Measurements from ENCODE around the gene HES4.

The HES4 gene

GRCh38 chr1:1004780-1005697 is 5.1 kb upstream of the HES4 start:
- CTCF ChIA-PET: interaction anchor here (0.6 to 1.7 kb wide), 2 partner anchors 21 to 25 kb away, joined by 3 to 5 read pairs; no protein-coding TSS in a partner anchor
- peak; percentile 37 for DNase-seq
- H3K9me3 Mint-ChIP-seq: no peaks in the 10 kb centered on the region
- H3K27me3 Mint-ChIP-seq: peaks cover 89% of the 10 kb centered on the region
- peaks cover 17% of the 10 kb centered on the region for H3K4me1 Mint-ChIP-seq
- no peak overlapping the region for H3K27ac Mint-ChIP-seq
- H3K36me3 Mint-ChIP-seq: no peaks in the 10 kb centered on the region
- H3K4me3 Mint-ChIP-seq: no peak overlapping the region

GRCh38 chr1:1004420-1004779 is 4.5 kb upstream of the HES4 start:
- Mint-ChIP-seq H3K27me3 (peaks cover 90% of the 10 kb centered on the region), H3K9me3 (no peaks in the 10 kb centered on the region), H3K36me3 (no peaks in the 10 kb centered on the region), H3K27ac (no peak overlapping the region), H3K4me3 (no peak overlapping the region), H3K4me1 (peaks cover 17% of the 10 kb centered on the region)
- CTCF ChIA-PET: interaction anchor here (0.6 kb wide), 1 partner anchor 24 kb away, joined by 3 read pairs; no protein-coding TSS in a partner anchor
- peak; percentile 19 for DNase-seq

GRCh38 chr1:1003618-1004419 is 3.9 kb upstream of the HES4 start:
- peaks cover 90% of the 10 kb centered on the region for H3K27me3 Mint-ChIP-seq

GRCh38 chr1:1001057-1001783 is 1.3 kb upstream of the HES4 start:
- Mint-ChIP-seq H3K36me3 (no peaks in the 10 kb centered on the region), H3K27ac (no peak overlapping the region), H3K9me3 (no peaks in the 10 kb centered on the region), H3K4me1 (peaks cover 17% of the 10 kb centered on the region), H3K4me3 (peak overlapping the region; percentile 51), H3K27me3 (peaks cover 94% of the 10 kb centered on the region)
- no peak for DNase-seq
- CTCF ChIA-PET: interaction anchor here (0.8 to 2.0 kb wide), 6 partner anchors 9 to 304 kb away, joined by 3 to 12 read pairs (median 4); partner anchors contain the start of gene ISG15

More at GRCh38 chr1:1003618-1004419, 3.9 kb upstream of the HES4 start:
- CTCF ChIA-PET: interaction anchor here (1.0 to 2.1 kb wide), 2 partner anchors 10 to 20 kb away, joined by 3 to 13 read pairs; partner anchors contain the start of gene ISG15
- Mint-ChIP-seq H3K36me3 (no peaks in the 10 kb centered on the region), H3K9me3 (no peaks in the 10 kb centered on the region), H3K4me3 (no peak overlapping the region), H3K27ac (no peak overlapping the region), H3K4me1 (peaks cover 17% of the 10 kb centered on the region)
- peak; percentile 15 for DNase-seq

- Mint-ChIP-seq H3K27ac (peak overlapping the region; percentile 45), H3K4me3 (peak overlapping the region; percentile 51), H3K9me3 (no peaks in the 10 kb centered on the region), H3K27me3 (peaks cover 94% of the 10 kb centered on the region), H3K36me3 (no peaks in the 10 kb centered on the region), H3K4me1 (peaks cover 21% of the 10 kb centered on the region)
- DNase-seq: peak; percentile 68
- CTCF ChIA-PET: interaction anchor here (1.9 to 2.0 kb wide), 3 partner anchors 9 to 19 kb away, joined by 5 to 12 read pairs (median 9); partner anchors contain the start of gene ISG15
These were observed 610 bp upstream of the HES4 start for GRCh38 chr1:1000357-1001056.

GRCh38 chr1:998995-999724 is 737 bp downstream of the HES4 start:
- H3K4me3 Mint-ChIP-seq: no peak overlapping the region
- peaks cover 11% of the 10 kb centered on the region for H3K4me1 Mint-ChIP-seq
- H3K36me3 Mint-ChIP-seq: no peaks in the 10 kb centered on the region
- no peak overlapping the region for H3K27ac Mint-ChIP-seq
- peak; percentile 40 for DNase-seq
- H3K9me3 Mint-ChIP-seq: no peaks in the 10 kb centered on the region
- peaks cover 94% of the 10 kb centered on the region for H3K27me3 Mint-ChIP-seq
- CTCF ChIA-PET: no interaction called here

GRCh38 chr1:998745-998994 is 1.2 kb downstream of the HES4 start:
- CTCF ChIA-PET: no interaction called here
- peaks cover 11% of the 10 kb centered on the region for H3K4me1 Mint-ChIP-seq
- no peak overlapping the region for H3K27ac Mint-ChIP-seq
- no peaks in the 10 kb centered on the region for H3K36me3 Mint-ChIP-seq
- H3K27me3 Mint-ChIP-seq: peaks cover 94% of the 10 kb centered on the region
- no peaks in the 10 kb centered on the region for H3K9me3 Mint-ChIP-seq
- no peak overlapping the region for H3K4me3 Mint-ChIP-seq
- no peak for DNase-seq

GRCh38 chr1:997993-998744 is 1.7 kb downstream of the HES4 start:
- peaks cover 94% of the 10 kb centered on the region for H3K27me3 Mint-ChIP-seq
- CTCF ChIA-PET: interaction anchor here (1.4 kb wide), 2 partner anchors 14 to 124 kb away, joined by 3 to 5 read pairs; no protein-coding TSS in a partner anchor
- DNase-seq: no peak
- H3K36me3 Mint-ChIP-seq: no peaks in the 10 kb centered on the region
- H3K27ac Mint-ChIP-seq: no peak overlapping the region
- H3K4me3 Mint-ChIP-seq: no peak overlapping the region
- no peaks in the 10 kb centered on the region for H3K9me3 Mint-ChIP-seq
- H3K4me1 Mint-ChIP-seq: peaks cover 11% of the 10 kb centered on the region

- peaks cover 2% of the 10 kb centered on the region for H3K9me3 Mint-ChIP-seq
- no peak overlapping the region for H3K4me3 Mint-ChIP-seq
- H3K36me3 Mint-ChIP-seq: no peaks in the 10 kb centered on the region
- peaks cover 92% of the 10 kb centered on the region for H3K27me3 Mint-ChIP-seq
- CTCF ChIA-PET: interaction anchor here (1.4 kb wide), 2 partner anchors 13 to 125 kb away, joined by 3 to 5 read pairs; no protein-coding TSS in a partner anchor
- DNase-seq: peak; percentile 16
- H3K27ac Mint-ChIP-seq: no peak overlapping the region
- H3K4me1 Mint-ChIP-seq: peaks cover 11% of the 10 kb centered on the region
These were observed 2.2 kb downstream of the HES4 start for GRCh38 chr1:997713-997992.

- CTCF ChIA-PET: interaction anchor here (1.4 kb wide), 2 partner anchors 13 to 125 kb away, joined by 3 to 5 read pairs; no protein-coding TSS in a partner anchor
- Mint-ChIP-seq H3K9me3 (peaks cover 4% of the 10 kb centered on the region), H3K36me3 (no peaks in the 10 kb centered on the region), H3K4me1 (peaks cover 11% of the 10 kb centered on the region), H3K27ac (no peak overlapping the region), H3K4me3 (no peak overlapping the region), H3K27me3 (peaks cover 87% of the 10 kb centered on the region)
- DNase-seq: peak; percentile 19
These were observed 2.8 kb downstream of the HES4 start for GRCh38 chr1:996851-997712.

- no peak overlapping the region for H3K27ac Mint-ChIP-seq
- CTCF ChIA-PET: no interaction called here
- peaks cover 9% of the 10 kb centered on the region for H3K9me3 Mint-ChIP-seq
- H3K4me1 Mint-ChIP-seq: peaks cover 10% of the 10 kb centered on the region
- no peak for DNase-seq
- H3K27me3 Mint-ChIP-seq: peaks cover 83% of the 10 kb centered on the region
- H3K36me3 Mint-ChIP-seq: peaks cover 2% of the 10 kb centered on the region
- no peak overlapping the region for H3K4me3 Mint-ChIP-seq
These were observed 3.9 kb downstream of the HES4 start for GRCh38 chr1:995665-996633.
